Hematopoietic multipotent progenitor cell (in vitro differentiated cells): ENCODE measurements around the gene ELAVL1. TPM values are rescaled to one million over a fixed set of nuclear protein-coding genes. Genes with fewer than 3 reads are reported as not detected.

Source experiments
- DNase-seq, 3 donors: peaks; one replicate each; pipeline ENCODE4 v3.0.0-alpha.2; 2011 to 2015; ENCODE audit warnings: low read depth in 2 of 3, low spot score in 2 of 3
- total RNA-seq: library from RNA; depleted of rRNA; stranded (reverse); fragments of >200 nt; gene quantifications from one replicate; pipeline ENCODE4 v1.2.3, GENCODE V29; 2012

ELAVL1 gene
- total RNA-seq, 1 donor: 44.4 TPM

- DNase-seq: no peak
These were observed 18.2 kb downstream of the ELAVL1 start for GRCh38 chr19:7987114-7987768.

- no peak for DNase-seq
These were observed 18.9 kb downstream of the ELAVL1 start for GRCh38 chr19:7986321-7987113.

GRCh38 chr19:7985481-7985911 is 19.9 kb downstream of the ELAVL1 start:
- DNase-seq: no peak

DNA sequence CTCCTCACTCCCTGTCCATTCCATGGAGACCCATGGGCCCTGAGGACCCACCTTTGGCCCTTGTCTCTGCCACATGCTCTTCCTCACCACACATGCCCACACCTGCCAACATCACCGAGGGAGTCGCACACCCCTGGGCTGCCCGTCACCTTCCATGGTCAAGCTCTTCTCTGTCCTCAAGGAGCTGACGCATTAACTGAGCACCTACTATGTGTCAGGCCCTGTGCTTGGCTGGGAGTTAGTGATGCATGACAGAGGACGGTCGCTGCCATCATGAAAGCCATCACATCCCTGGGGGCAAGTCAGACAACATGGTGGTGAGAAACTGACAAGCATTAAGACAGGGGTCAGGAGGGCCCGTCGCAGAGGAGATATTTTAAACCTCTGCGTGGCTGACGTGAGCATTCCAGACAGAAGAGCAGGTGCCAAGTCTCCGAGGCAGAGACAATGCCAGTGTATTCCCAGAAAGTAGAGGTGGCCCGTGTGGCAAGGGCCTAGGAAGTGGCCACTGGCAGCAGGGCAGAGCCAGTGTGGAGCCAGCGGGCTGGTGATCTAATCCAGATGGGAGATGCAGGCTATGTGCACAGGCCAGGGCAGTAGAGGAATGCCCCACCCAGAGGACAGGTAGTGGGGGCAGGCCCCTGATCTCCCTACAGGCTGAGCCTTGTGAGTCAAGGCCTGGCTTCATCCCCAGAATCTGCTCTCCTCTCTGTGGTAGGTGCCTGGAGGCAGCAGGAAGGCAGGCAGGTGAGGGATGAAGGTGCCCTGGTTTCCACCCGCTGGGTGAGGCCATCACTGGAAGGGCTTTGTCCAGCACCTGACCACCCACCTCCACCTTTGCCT is 21.2 kb downstream of the ELAVL1 start:
- DNase-seq: no peak

- no peak for DNase-seq
These were observed 22.0 kb downstream of the ELAVL1 start for GRCh38 chr19:7983286-7983950.

DNA sequence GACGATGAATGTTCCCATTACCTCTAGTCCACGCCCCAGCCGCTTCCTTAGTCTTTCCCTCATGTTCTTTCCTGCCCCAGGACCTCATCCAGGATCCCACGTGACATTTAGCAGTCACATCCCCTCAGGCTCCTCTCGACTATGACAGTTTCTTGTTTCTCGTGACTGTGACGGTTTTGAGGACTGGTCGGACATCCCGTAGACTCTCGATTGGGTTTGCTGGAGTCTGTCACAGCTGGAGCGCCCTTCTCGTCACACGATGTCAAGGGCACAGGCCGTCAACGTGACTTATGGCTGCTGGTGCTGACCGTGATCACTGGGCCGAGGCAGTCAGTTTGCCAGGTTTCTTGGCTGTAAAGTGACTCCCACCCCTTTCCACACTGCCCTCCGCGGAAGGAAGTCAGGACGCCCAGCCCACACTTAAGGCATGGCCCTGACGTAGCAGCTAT is 22.8 kb downstream of the ELAVL1 start:
- DNase-seq: no peak

GRCh38 chr19:7982103-7982502 is 23.3 kb downstream of the ELAVL1 start:
- no peak for DNase-seq

GRCh38 chr19:7981661-7982060 is 23.8 kb downstream of the ELAVL1 start:
- no peak for DNase-seq

- DNase-seq: no peak
These were observed 24.2 kb downstream of the ELAVL1 start for GRCh38 chr19:7981199-7981598.

DNA sequence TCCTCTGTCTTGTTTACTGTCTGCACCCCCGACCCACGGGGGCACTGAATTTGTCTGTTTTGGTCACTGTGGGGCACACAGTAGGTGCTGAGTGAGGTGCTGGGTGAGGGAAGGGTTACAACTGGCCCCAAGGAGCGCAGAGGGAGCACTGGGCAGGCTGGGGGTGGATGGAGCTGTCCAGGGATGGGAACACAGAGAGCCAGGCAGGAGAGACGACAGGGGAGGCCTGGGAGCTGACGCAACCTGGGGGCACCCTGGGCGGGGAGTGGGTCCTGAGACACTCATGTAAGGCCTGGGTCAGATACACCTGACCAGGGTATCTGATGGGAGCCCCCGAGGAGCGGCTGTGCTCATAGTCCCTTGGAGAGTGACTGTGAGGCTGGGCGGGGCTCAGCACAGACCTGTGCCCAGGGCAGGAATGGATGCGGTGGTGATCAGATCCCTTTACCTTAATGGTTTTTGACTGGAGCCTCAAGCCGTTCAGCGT is 24.8 kb downstream of the ELAVL1 start:
- no peak for DNase-seq

- DNase-seq: no peak
These were observed 25.3 kb downstream of the ELAVL1 start for GRCh38 chr19:7980168-7980567.

DNA sequence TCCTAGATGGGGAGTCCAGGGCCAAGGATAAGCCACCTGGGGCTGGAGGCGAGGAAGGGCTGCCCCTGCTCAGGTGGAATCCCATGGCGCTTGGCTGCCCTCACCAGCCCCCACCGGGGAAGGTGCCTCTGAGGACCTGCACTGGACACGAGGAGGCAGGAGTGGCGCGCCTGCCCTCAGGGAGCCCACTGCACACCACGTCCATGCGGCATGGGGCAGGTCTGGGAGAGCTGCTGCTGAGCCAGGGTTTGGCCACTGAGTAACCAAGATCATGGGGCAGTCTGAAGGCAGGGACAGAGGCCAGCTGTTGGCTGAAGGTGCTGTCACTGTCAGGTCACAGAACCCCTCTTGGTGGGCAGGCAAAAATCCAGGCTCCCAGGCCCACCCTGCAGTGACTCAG is 25.9 kb downstream of the ELAVL1 start:
- DNase-seq: no peak

DNA sequence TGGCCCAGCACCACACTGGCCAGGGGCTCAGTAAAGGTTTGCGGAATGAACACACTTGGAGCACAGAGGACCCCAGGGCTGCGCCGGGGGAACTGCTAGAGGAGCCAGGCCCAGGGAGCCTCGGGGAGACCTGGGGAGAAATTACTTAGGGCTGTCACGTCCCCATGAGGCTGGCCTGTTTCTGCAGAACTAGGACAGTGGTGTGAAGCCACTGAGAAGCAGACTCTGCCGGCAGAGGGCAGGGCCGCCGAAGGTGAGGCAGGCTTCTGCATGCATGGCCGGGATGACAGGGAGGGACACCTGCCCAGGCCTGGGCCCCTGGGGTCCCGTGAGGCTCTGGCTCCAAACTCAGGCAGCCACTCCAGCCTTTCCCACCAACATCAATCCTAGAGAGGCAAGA is 26.4 kb downstream of the ELAVL1 start:
- DNase-seq: no peak

DNA sequence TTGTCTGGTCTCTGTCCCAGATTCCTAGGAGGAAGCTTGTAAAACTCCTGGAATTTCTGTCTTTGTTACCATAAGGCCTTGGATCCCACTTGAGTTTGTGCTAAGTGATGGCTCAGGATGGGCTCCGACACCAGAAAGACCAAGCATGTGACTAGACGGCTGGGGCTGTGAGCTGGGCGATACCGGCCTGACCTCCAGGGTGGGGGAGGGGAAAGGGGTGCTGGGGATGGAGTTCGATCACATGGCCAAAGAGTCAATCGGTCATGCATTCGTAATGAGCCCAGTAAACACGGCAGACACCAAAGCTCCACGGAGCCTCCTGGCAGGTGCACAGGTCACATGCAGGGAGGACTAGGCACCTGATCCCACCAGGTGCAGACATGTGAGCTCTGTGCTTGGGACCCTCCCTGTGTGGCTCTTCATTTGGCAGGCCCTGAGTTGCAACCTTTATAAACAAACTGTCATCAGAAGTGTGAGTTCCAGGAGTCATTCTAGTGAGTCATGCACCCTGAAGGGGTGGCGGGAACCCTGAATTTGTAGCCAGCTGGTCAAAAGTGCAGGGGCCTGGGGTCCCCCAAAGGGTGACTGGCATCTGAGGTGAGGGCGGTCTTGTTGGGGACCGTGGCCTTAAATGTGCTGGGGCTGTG is 27.1 kb downstream of the ELAVL1 start:
- DNase-seq: no peak

- no peak for DNase-seq
These were observed 27.8 kb downstream of the ELAVL1 start for GRCh38 chr19:7977723-7978040.

DNA sequence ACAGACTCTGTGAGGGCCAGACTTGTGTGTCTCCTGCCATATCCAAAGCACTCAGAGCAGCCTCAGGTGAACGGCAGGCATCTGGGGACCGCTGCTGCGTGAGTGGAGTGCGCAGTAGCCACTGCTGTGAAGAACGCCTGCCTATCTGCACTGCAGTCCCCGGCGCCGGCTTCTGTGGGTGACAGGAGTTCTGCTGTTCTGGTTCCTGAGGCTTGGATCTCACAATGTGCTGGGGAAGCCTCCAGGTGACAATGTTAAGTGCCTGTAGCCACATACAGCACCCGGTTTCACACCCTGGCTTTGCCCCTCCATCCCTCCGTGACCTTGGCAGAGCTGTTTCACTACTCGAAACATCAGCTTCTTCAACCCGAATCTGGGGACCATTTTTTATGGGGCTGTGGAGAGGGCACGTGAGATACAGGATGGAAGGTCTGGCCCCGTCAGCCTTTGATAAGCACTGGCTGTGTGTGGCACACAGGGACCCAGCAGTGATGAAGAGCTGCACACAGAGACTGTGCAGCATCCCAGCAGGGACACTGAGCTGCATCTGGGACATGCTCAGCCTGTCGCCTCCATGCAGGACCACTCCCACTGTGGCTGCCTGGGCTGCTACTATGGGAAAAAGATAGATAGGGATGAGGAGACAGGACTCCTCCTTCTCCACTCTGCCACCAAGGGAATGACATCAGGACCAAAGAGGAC is 28.3 kb downstream of the ELAVL1 start:
- DNase-seq: no peak

- DNase-seq: no peak
These were observed 29.0 kb downstream of the ELAVL1 start for GRCh38 chr19:7976461-7976860.

GRCh38 chr19:7975037-7975436 is 30.4 kb downstream of the ELAVL1 start:
- DNase-seq: no peak

DNA sequence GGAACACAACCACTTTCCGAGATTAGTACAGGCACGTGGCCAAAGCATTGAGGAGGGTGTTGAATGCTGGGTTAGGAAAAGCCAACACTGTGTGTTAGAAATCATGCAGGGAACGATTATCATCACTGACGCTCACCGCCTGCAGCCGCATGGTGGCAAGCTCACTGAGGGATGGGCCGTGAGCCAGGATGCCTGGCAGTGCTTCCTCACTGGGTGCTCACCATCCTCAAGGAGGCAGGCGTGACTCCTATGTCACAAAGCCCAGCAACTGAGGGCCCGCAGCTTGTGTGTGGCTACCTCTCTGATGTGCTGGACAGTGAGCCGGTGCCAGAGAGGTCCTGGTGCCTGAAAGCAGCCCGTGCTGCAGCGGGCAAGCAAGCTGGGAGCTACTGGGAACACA is 31.6 kb downstream of the ELAVL1 start:
- DNase-seq: no peak
